ENCODE measurements around the gene C4A. TPM values are rescaled to one million over a fixed set of nuclear protein-coding genes. Genes with fewer than 3 reads are reported as not detected.
"Not testable (repeated sequence)": the region's sequence is repeated elsewhere in the genome, so short reads cannot be mapped to it uniquely, and the experiment has no call there.

Gene C4A
- polyA plus RNA-seq, 1 experiment: 7.5 TPM

DNA sequence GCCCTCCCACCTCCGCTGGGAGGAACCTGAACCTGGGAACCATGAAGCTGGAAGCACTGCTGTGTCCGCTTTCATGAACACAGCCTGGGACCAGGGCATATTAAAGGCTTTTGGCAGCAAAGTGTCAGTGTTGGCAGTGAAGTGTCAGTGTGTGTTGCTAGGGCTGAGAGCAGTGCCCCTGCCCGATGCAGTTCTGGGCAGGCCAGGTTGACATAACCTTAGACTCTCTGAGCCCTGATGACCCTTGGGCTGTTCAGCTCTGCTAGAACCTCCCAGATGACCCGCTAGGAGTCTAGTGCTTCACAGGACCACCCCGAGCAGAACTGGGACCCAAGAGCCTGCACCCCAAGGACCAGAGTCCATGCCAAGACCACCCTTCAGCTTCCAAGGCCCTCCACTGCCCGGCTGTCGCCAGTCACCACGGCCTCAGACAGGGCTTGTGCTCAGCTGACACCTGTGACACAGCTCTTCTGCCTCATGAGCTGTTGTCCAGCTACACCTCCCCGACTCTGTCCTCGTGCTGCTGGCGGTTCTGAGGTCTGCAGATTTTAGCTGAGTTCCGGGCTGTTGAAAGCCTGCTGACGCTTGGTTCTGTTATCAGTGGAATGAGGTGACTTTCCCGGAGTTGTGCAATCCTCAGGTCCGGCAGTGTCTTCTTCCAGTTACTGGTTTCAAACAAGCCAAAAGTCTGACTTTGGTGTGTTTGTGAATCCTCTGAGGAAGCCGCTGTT, 53.6 kb downstream of the C4A start:
- H3K9me3 ChIP-seq (ENCODE audit: control insufficient read depth, insufficient read depth, low read length); H3K4me3 ChIP-seq (ENCODE audit: low read depth, low read length); POLR2A ChIA-PET; DNase-seq (ENCODE audit: low read depth, low spot score); H3K27me3 ChIP-seq (ENCODE audit: control insufficient read depth, insufficient read depth, low read length); CTCF ChIA-PET; H3K27ac ChIP-seq (ENCODE audit: low read depth, low read length): not testable (repeated sequence)

DNA sequence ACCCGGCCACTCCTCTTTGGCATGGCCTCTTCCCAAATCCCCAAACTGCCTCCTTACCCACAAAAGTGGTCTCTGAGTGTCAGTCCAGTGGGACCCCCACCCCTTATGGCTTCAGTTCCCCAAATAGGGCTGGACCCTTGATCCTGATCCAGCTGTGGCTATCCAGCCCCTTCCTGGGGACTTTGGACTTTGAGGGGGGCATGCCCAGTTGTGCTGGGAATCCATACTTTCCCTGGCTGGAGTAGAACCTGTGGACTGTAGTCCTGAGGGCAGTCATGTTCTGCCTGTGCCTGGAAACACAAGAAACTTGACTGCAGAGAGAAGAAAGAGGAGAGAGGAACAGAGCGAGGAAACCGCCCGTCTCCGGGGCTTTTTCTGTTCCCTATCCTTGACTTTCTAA, 55.3 kb downstream of the C4A start:
- H3K27me3 ChIP-seq (ENCODE audit: control insufficient read depth, insufficient read depth, low read length); H3K27ac ChIP-seq (ENCODE audit: low read depth, low read length); H3K4me3 ChIP-seq (ENCODE audit: low read depth, low read length); CTCF ChIA-PET; POLR2A ChIA-PET; DNase-seq (ENCODE audit: low read depth, low spot score); H3K9me3 ChIP-seq (ENCODE audit: control insufficient read depth, insufficient read depth, low read length): not testable (repeated sequence)

DNA sequence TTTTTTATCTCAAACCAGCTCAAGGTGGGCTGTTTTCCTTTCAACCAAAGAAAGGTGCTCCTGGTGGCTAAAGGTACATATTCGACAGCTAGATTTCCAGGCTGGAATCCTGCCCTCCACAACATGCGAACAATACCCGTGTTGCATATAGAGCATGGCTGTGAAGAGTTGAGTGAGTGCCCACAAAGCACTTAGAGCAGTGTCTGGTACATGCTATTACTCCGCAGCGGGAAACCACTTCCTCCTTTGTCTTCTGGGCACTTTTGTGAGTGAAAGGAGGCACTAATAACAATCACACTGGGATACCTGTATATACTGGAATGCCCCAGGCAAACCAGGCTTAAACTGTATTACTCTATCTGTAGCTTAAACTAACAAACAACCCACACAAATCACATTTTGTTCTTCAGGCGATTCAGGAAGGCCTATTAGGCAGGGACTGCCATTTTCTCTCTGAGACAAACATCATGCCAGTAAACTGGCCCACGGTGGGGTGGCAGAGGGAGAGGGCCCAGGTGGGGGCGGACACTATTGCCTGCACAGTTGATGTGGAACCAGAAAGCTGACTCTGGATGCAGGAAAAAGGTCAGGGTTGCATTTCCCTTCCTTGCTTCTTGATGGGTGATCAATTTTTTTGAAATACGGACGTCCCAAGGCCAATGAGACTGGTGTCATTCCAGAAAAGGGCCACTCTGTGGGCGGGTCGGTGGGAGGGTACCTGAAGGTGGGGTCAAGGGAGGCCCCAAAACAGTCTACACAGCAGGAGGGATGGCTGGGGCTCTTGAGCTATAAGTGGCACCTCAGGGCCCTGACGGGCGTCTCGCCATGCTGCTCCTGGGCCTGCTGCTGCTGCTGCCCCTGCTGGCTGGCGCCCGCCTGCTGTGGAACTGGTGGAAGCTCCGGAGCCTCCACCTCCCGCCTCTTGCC, 56.0 kb downstream of the C4A start, which contains the start of gene CYP21A2:
CYP21A2 (plus strand) TSS at position 818 of the 927 bp plus-strand sequence; CDS start at position 826, 8 bp downstream.
- DNase-seq (ENCODE audit: low read depth, low spot score); H3K27me3 ChIP-seq (ENCODE audit: control insufficient read depth, insufficient read depth, low read length); H3K27ac ChIP-seq (ENCODE audit: low read depth, low read length); H3K9me3 ChIP-seq (ENCODE audit: control insufficient read depth, insufficient read depth, low read length); POLR2A ChIA-PET; CTCF ChIA-PET; H3K4me3 ChIP-seq (ENCODE audit: low read depth, low read length): not testable (repeated sequence)

DNA sequence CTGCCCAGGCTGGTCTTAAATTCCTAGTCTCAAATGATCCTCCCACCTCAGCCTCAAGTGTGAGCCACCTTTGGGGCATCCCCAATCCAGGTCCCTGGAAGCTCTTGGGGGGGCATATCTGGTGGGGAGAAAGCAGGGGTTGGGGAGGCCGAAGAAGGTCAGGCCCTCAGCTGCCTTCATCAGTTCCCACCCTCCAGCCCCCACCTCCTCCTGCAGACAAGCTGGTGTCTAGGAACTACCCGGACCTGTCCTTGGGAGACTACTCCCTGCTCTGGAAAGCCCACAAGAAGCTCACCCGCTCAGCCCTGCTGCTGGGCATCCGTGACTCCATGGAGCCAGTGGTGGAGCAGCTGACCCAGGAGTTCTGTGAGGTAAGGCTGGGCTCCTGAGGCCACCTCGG, 57.0 kb downstream of the C4A start:
- H3K9me3 ChIP-seq (ENCODE audit: control insufficient read depth, insufficient read depth, low read length); H3K4me3 ChIP-seq (ENCODE audit: low read depth, low read length); H3K27ac ChIP-seq (ENCODE audit: low read depth, low read length); CTCF ChIA-PET; POLR2A ChIA-PET; DNase-seq (ENCODE audit: low read depth, low spot score); H3K27me3 ChIP-seq (ENCODE audit: control insufficient read depth, insufficient read depth, low read length): not testable (repeated sequence)

DNA sequence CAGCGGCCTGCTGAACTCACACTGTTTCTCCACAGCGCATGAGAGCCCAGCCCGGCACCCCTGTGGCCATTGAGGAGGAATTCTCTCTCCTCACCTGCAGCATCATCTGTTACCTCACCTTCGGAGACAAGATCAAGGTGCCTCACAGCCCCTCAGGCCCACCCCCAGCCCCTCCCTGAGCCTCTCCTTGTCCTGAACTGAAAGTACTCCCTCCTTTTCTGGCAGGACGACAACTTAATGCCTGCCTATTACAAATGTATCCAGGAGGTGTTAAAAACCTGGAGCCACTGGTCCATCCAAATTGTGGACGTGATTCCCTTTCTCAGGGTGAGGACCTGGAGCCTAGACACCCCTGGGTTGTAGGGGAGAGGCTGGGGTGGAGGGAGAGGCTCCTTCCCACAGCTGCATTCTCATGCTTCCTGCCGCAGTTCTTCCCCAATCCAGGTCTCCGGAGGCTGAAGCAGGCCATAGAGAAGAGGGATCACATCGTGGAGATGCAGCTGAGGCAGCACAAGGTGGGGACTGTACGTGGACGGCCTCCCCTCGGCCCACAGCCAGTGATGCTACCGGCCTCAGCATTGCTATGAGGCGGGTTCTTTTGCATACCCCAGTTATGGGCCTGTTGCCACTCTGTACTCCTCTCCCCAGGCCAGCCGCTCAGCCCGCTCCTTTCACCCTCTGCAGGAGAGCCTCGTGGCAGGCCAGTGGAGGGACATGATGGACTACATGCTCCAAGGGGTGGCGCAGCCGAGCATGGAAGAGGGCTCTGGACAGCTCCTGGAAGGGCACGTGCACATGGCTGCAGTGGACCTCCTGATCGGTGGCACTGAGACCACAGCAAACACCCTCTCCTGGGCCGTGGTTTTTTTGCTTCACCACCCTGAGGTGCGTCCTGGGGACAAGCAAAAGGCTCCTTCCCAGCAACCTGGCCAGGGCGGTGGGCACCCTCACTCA, 57.7 kb downstream of the C4A start:
- H3K4me3 ChIP-seq (ENCODE audit: low read depth, low read length); DNase-seq (ENCODE audit: low read depth, low spot score); H3K27me3 ChIP-seq (ENCODE audit: control insufficient read depth, insufficient read depth, low read length); POLR2A ChIA-PET; H3K9me3 ChIP-seq (ENCODE audit: control insufficient read depth, insufficient read depth, low read length); H3K27ac ChIP-seq (ENCODE audit: low read depth, low read length); CTCF ChIA-PET: not testable (repeated sequence)

DNA sequence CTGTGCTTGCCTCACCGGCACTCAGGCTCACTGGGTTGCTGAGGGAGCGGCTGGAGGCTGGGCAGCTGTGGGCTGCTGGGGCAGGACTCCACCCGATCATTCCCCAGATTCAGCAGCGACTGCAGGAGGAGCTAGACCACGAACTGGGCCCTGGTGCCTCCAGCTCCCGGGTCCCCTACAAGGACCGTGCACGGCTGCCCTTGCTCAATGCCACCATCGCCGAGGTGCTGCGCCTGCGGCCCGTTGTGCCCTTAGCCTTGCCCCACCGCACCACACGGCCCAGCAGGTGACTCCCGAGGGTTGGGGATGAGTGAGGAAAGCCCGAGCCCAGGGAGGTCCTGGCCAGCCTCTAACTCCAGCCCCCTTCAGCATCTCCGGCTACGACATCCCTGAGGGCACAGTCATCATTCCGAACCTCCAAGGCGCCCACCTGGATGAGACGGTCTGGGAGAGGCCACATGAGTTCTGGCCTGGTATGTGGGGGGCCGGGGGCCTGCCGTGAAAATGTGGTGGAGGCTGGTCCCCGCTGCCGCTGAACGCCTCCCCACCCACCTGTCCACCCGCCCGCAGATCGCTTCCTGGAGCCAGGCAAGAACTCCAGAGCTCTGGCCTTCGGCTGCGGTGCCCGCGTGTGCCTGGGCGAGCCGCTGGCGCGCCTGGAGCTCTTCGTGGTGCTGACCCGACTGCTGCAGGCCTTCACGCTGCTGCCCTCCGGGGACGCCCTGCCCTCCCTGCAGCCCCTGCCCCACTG, 58.6 kb downstream of the C4A start:
- POLR2A ChIA-PET; CTCF ChIA-PET; H3K27me3 ChIP-seq (ENCODE audit: control insufficient read depth, insufficient read depth, low read length); H3K9me3 ChIP-seq (ENCODE audit: control insufficient read depth, insufficient read depth, low read length); DNase-seq (ENCODE audit: low read depth, low spot score); H3K27ac ChIP-seq (ENCODE audit: low read depth, low read length); H3K4me3 ChIP-seq (ENCODE audit: low read depth, low read length): not testable (repeated sequence)

DNA sequence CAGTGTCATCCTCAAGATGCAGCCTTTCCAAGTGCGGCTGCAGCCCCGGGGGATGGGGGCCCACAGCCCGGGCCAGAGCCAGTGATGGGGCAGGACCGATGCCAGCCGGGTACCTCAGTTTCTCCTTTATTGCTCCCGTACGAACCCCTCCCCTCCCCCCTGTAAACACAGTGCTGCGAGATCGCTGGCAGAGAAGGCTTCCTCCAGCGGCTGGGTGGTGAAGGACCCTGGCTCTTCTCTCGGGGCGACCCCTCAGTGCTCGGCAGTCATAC, 59.1 kb downstream of the C4A start:
- H3K4me3 ChIP-seq (ENCODE audit: low read depth, low read length); H3K9me3 ChIP-seq (ENCODE audit: control insufficient read depth, insufficient read depth, low read length); H3K27me3 ChIP-seq (ENCODE audit: control insufficient read depth, insufficient read depth, low read length); DNase-seq (ENCODE audit: low read depth, low spot score); CTCF ChIA-PET; H3K27ac ChIP-seq (ENCODE audit: low read depth, low read length); POLR2A ChIA-PET: not testable (repeated sequence)

DNA sequence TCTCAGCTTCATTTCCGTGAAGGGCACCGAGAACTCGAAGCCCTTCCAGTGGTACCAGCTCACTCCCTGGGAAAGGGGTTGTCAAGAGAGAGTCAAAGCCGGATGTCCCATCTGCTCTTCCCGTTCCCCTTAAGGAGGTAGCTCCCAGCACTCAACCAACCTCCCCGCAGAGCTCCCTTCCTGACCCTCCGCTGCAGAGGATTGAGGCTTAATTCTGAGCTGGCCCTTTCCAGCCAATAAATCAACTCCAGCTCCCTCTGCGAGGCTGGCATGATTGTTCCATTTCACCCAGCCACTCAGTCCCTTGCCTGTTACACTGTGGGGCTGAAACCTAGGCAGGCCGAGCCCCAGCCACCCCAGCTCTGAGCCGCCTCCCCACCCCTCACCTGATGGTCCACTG, 59.5 kb downstream of the C4A start:
- POLR2A ChIA-PET; CTCF ChIA-PET; H3K27ac ChIP-seq (ENCODE audit: low read depth, low read length); H3K9me3 ChIP-seq (ENCODE audit: control insufficient read depth, insufficient read depth, low read length); DNase-seq (ENCODE audit: low read depth, low spot score); H3K4me3 ChIP-seq (ENCODE audit: low read depth, low read length); H3K27me3 ChIP-seq (ENCODE audit: control insufficient read depth, insufficient read depth, low read length): not testable (repeated sequence)

DNA sequence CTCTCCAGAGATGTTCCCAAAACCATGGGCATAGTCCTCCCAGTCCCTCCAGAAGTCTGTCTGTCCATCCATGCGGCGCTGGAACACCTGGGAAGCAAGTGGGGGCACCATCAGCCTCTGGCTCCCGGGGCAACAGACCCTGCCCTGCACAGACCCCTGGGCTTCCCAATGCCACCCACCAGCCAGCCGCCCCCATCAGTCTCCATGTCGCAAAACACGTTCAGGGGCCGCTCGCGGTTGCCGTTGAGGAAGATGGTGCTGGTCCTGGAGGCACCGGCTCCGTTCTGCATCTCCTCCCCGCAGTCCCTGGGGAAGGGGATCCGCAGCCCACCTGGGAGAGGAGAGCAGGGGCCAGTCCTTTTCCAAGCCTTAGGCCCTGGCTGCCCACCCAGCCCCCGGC, 60.4 kb downstream of the C4A start:
- H3K27me3 ChIP-seq (ENCODE audit: control insufficient read depth, insufficient read depth, low read length); CTCF ChIA-PET; POLR2A ChIA-PET; H3K4me3 ChIP-seq (ENCODE audit: low read depth, low read length); H3K27ac ChIP-seq (ENCODE audit: low read depth, low read length); H3K9me3 ChIP-seq (ENCODE audit: control insufficient read depth, insufficient read depth, low read length); DNase-seq (ENCODE audit: low read depth, low spot score): not testable (repeated sequence)

DNA sequence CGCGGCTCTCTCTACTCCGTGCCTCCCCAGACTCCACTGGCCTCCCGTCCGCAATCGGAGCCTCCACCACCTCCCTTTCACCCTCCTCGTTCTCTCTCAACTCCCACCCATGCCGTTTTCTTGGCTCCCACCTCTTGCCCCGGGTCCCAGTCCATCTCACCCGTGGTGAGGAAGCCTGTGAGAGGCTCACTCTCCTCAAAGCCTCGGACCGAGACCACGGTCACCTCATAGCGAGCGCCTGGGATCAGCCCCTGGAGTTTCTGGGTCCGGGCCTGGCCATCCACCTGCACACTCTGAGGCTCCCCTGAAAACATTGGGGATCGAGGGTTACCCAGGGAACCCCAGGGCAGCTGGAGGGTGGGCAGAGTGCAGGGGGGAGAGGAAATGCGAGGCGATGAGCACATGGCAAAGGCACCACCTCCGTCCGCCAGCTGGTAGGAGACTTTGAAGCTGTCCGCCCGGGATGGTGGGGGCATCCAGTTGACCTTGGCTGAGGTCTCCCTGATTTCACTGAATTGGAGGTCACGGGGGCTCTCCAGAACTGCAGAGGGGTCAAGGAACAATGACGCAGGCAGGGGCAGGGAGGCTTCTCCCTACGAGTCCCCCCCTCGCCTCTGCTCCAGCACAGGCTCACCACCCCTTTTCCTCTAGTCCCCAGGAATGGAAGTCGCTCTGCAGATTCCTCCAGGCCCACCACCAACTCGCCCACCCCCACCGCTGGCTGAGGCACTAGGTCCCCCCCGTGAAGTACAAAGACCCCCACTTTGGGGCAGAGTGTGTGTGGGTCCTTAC, 61.9 kb downstream of the C4A start:
- POLR2A ChIA-PET; H3K9me3 ChIP-seq (ENCODE audit: control insufficient read depth, insufficient read depth, low read length); H3K27ac ChIP-seq (ENCODE audit: low read depth, low read length); DNase-seq (ENCODE audit: low read depth, low spot score); CTCF ChIA-PET; H3K4me3 ChIP-seq (ENCODE audit: low read depth, low read length); H3K27me3 ChIP-seq (ENCODE audit: control insufficient read depth, insufficient read depth, low read length): not testable (repeated sequence)

DNA sequence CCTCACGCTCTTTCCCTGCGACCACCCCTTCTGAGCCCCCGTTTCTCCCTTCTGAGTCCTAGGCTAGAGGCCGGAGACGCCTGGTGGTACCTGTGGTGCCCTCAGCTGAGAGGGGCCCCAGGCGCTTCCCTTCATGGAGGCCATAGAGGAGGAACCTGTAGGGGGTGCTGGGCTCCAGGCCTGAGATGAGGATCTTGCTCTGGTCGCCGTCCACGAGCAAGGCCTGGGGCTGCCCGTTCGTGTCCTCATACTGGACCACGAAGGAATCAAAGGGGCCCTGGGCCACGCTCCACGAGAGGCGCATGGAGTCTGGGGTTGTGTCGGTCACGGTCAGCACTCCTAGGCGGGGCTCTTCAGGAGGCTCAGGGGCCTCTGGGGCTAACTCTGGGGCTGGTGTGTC, 63.1 kb downstream of the C4A start:
- DNase-seq (ENCODE audit: low read depth, low spot score); H3K9me3 ChIP-seq (ENCODE audit: control insufficient read depth, insufficient read depth, low read length); CTCF ChIA-PET; H3K4me3 ChIP-seq (ENCODE audit: low read depth, low read length); POLR2A ChIA-PET; H3K27me3 ChIP-seq (ENCODE audit: control insufficient read depth, insufficient read depth, low read length); H3K27ac ChIP-seq (ENCODE audit: low read depth, low read length): not testable (repeated sequence)

All from AG04450 (cell line).